Bone marrow (tissue), 2 donors: ENCODE data around the gene UPK3BL2.
"Not testable (repeated sequence)": the region's sequence is repeated elsewhere in the genome, so short reads cannot be mapped to it uniquely, and the experiment has no call there.

ENCODE experiments used
- DNase-seq, 2 donors: peaks; one replicate each; lab custom pipeline; 2025; lab: John Stamatoyannopoulos, UW

UPK3BL2 gene

DNA sequence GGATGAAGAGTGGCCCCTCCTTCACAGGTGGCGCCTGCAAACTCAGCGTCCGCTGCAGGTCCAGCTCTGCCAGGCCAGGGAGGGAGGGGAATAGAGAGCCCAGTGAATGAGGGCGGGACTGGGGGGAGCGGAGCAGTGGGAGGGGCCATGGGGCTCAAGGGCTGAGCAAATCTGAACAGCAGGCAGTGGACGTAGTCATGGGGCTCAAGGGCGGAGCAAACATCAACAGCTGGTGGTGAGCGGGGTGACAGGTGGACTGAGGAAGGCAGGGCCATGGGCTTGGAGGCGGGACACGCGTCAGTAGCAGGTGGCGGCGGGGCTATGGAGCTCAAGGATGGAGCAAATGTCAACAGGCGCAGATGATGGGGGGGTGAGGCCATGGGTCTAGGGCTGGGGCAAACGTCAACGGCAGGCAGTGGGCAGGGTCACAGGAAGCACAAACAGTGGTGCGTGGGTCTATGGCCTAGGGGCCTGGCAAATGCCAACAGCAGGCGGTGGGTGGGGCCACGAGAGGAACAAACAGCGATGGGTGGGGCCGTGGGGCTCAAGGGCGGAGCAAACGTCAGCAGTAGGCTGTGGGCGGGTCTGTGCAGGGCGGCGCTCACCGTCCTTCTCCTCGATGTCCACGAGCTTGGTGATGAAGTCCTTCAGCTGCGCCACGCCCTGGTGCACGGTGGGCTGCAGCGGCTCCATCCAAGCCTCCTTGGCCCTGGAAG, 50.1 kb downstream of the UPK3BL2 start:
- DNase-seq: not testable (repeated sequence)

DNA sequence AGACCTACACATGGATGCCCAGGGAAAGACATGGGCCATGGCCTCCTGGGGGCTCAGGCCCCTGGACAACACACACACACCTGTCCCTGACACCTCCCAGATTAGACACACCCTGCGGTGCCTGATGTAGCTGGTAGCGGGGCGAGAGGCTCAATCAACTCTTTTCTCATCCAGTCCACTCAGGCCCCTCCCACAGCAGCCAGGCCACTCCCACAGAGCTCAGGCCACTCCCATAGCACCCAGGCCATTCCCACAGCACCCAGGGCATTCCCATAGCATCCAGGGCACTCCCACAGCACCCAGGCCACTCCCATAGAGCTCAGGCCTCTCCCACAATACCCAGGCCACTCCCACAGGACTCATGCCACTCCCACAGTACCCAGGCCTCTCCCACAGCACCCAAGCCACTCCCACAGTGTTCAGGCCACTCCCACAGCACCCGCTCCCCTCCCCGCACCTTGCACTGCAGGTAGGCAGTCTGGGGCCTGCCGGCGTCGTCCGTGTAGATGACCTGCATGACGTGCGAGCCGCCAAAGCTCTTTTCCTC, 52.9 kb downstream of the UPK3BL2 start:
- not testable (repeated sequence) for DNase-seq
